A673 (cell line): ENCODE data around the gene CDKN2B-AS1. TPM values are rescaled to one million over a fixed set of nuclear protein-coding genes. Genes with fewer than 3 reads are reported as not detected.

Experiments used
- BruUV-seq: library from RNA; stranded (reverse); fragments of 400-500 nt; replicated peaks from 2 replicates; lab custom pipeline; 2021; lab: Mats Ljungman, UMichigan
- CTCF ChIA-PET: fragments of 300-600 bp; sonication (Branson Sonifier 250); formaldehyde crosslinking; loops from one replicate; lab custom pipeline; 2022; ENCODE audit warnings: antibody characterized with exemption; lab: Charles Lee
- POLR2A ChIA-PET: fragments of 300-600 bp; sonication (Branson Sonifier 250); formaldehyde crosslinking; loops from one replicate; lab custom pipeline; 2022; ENCODE audit warnings: antibody characterized with exemption; ENCODE audit not compliant: low non-redundant PET; lab: Charles Lee
- DNase-seq: peaks from one replicate; pipeline ENCODE4 v3.0.0-alpha.2; 2015; ENCODE audit warnings: low spot score
- H3K27ac ChIP-seq: fragments of 200-600 bp; sonication (generic); 2 replicates; pipeline ENCODE4 v1.5.1; 2016; ENCODE audit warnings: mixed run types, low read depth, mild to moderate bottlenecking, mixed read lengths, antibody characterized with exemption, low read length; ENCODE audit not compliant: poor library complexity, severe bottlenecking
- H3K27me3 ChIP-seq: fragments of 200-600 bp; sonication (generic); replicated peaks from 2 replicates; pipeline ENCODE4 v1.6.1; 2017; ENCODE audit warnings: mixed run types, low read depth, mild to moderate bottlenecking, mixed read lengths, antibody characterized with exemption, low read length; ENCODE audit not compliant: insufficient read depth, poor library complexity
- H3K36me3 ChIP-seq: fragments of 200-600 bp; sonication (generic); 2 replicates; pipeline ENCODE4 v1.6.1; 2016; ENCODE audit warnings: mixed run types, mild to moderate bottlenecking, mixed read lengths, antibody characterized with exemption, low read length; ENCODE audit not compliant: insufficient read depth, poor library complexity, severe bottlenecking
- H3K4me1 ChIP-seq: fragments of 200-600 bp; sonication (generic); 2 replicates; pipeline ENCODE4 v1.6.1; 2017; ENCODE audit warnings: mixed run types, mild to moderate bottlenecking, mixed read lengths, antibody characterized with exemption, low read length; ENCODE audit not compliant: insufficient read depth, poor library complexity, severe bottlenecking
- H3K4me3 ChIP-seq: fragments of 200-600 bp; sonication (generic); 2 replicates; pipeline ENCODE4 v1.5.1; 2016; ENCODE audit warnings: low read depth, mixed run types, mild to moderate bottlenecking, mixed read lengths, low read length; ENCODE audit not compliant: poor library complexity, severe bottlenecking
- H3K9me3 ChIP-seq: fragments of 200-600 bp; sonication (generic); 2 replicates; pipeline ENCODE4 v1.6.1; 2016; ENCODE audit warnings: mixed run types, low read depth, mild to moderate bottlenecking, mixed read lengths, antibody characterized with exemption, low read length; ENCODE audit not compliant: poor library complexity, severe bottlenecking
- CTCF ChIP-seq: fragments of 300-800, 200-600 bp; sonication (generic); conservative IDR thresholded peaks from 2 replicates; pipeline ENCODE4 v1.5.1; 2017; ENCODE audit warnings: low read depth, mild to moderate bottlenecking, antibody characterized with exemption, low read length, moderate library complexity, mixed read lengths
- EZH2 ChIP-seq: fragments of 200-600 bp; sonication (generic); IDR thresholded peaks from 2 replicates; pipeline ENCODE4 v1.6.1; 2017; ENCODE audit warnings: borderline replicate concordance, low read depth, mild to moderate bottlenecking, mixed read lengths, antibody characterized with exemption, low read length; ENCODE audit not compliant: poor library complexity, severe bottlenecking
- intact Hi-C: fragments of 100-400 bp; cut with micrococcal nuclease; formaldehyde crosslinking; loops from one replicate; pipeline ENCODE4 v1.10.0; 2022; ENCODE audit not compliant: unreplicated experiment
- total RNA-seq: library from RNA; stranded (reverse); gene quantifications from 2 replicates; pipeline ENCODE4 v1.2.3, GENCODE V29; 2021

The CDKN2B-AS1 gene
- total RNA-seq, 1 experiment from 2014 or later = not detected

- Histone ChIP-seq H3K36me3 (no peaks in the 10 kb centered on the region), H3K27ac (no peak overlapping the region), H3K4me1 (no peaks in the 10 kb centered on the region), H3K9me3 (no peaks in the 10 kb centered on the region), H3K27me3 (no peaks in the 10 kb centered on the region), H3K4me3 (no peak overlapping the region)
- ChIA-PET POLR2A (no interaction called here), CTCF (no interaction called here)
- BruUV-seq = no TSS peak
- intact Hi-C loops = no loop called here
- TF ChIP-seq EZH2 = no peak
- no peak for TF ChIP-seq CTCF
- no peak for DNase-seq
These were observed 56.3 kb downstream of the CDKN2B-AS1 start for GRCh38 chr9:22050924-22051323.

GRCh38 chr9:22052376-22052945 lies 57.9 kb downstream of the CDKN2B-AS1 start:
- Histone ChIP-seq H3K27me3 (no peaks in the 10 kb centered on the region), H3K9me3 (no peaks in the 10 kb centered on the region), H3K27ac (no peak overlapping the region), H3K4me3 (no peak overlapping the region), H3K4me1 (no peaks in the 10 kb centered on the region), H3K36me3 (no peaks in the 10 kb centered on the region)
- no TSS peak for BruUV-seq
- ChIA-PET CTCF (no interaction called here), POLR2A (no interaction called here)
- DNase-seq = no peak
- intact Hi-C loops = no loop called here
- TF ChIP-seq CTCF (no peak), EZH2 (no peak)

- Histone ChIP-seq H3K4me3 (no peak overlapping the region), H3K27ac (no peak overlapping the region), H3K9me3 (no peaks in the 10 kb centered on the region), H3K36me3 (no peaks in the 10 kb centered on the region), H3K27me3 (no peaks in the 10 kb centered on the region), H3K4me1 (no peaks in the 10 kb centered on the region)
- CTCF ChIA-PET = no interaction called here
- POLR2A ChIA-PET = no interaction called here
- no peak for TF ChIP-seq CTCF
- no peak for TF ChIP-seq EZH2
- intact Hi-C loops = no loop called here
- DNase-seq = no peak
- BruUV-seq = no TSS peak
These were observed 58.6 kb downstream of the CDKN2B-AS1 start for GRCh38 chr9:22053178-22053577.
